ENCODE results near the gene JPH3.
"Not testable (repeated sequence)": the region's sequence is repeated elsewhere in the genome, so short reads cannot be mapped to it uniquely, and the experiment has no call there.

Gene JPH3

DNA sequence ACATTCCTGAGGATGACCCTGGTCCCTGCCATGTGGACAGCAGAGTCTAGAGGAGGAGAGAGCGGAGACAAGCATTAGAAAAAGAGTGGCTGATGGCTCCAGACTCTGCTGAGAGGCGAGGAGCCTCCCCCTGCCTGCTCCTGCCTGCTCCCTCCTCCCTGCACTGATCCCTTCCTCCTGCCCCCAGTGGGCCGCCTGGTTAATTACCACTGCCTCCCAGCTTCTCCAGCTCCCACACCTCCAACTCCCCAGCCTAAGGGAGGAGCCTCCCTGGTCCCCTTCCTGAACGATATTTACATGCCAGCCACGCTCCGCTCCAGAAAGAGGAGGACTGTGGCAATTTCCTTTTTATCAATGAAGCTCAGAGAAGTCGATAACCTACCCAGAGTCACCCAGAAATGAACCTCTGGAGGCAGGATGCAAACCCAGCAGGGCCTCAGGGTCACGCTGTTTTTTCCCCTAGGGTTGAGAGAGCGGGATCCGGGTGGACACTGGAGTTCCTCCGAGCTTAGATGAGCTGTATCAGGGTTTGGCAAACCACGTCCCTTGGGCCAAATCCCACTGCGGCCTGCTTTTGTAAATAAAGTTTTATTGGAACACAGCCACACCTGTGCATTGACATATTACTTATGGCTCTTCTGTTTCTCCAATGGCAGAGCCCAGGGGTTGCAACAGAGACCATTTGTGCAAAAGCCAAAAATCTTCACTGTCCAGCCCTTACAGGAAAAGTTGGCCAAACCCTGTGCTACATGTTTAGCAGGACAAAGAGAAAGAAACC, 27.1 kb upstream of the JPH3 start:
- DNase-seq (ENCODE audit: low read depth in 3 of 3): no peak

DNA sequence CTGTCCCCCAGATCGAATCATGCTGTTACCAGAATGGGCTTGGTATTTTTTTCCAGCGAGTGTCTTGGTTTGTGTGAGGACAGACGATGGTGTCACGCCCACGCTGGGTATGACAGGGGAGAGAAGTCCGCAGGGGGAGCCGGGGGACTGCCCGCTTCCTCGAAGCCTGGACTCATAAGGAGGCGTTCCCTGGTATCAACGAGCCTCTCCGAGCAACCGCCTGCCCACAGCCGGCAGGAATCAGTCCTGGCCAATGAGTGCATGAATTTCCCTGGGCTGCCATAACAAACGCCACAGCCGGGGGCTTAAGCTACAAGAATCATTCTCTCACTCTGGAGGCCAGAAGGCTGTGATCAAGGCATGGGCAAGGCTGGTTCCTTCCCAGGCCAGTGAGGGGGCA, 26.1 kb upstream of the JPH3 start:
- DNase-seq (ENCODE audit: low read depth in 3 of 3): no peak

GRCh38 chr16:87578142-87578930, 24.0 kb upstream of the JPH3 start:
- DNase-seq (ENCODE audit: low read depth in 3 of 3): not testable (repeated sequence)

DNA sequence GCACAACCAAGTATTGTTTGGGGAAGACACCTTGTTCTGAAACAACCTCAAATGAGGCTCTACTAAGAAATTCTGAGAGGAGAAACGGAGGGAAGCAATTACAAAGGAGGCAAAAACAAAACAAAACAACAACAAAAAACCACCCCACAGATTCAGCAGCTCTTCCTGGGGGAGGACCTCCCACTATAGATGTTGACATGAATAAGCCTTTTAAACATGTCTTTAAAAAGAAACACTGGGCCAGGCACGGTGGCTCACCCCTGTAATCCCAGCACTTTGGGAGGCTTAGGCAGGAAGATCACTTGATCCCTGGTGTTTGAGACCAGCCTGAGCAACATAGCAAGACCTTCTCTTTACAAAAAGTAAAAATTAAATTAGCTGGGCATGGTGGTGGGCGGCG, 22.6 kb upstream of the JPH3 start:
- no peak for DNase-seq (ENCODE audit: low read depth in 3 of 3)

DNA sequence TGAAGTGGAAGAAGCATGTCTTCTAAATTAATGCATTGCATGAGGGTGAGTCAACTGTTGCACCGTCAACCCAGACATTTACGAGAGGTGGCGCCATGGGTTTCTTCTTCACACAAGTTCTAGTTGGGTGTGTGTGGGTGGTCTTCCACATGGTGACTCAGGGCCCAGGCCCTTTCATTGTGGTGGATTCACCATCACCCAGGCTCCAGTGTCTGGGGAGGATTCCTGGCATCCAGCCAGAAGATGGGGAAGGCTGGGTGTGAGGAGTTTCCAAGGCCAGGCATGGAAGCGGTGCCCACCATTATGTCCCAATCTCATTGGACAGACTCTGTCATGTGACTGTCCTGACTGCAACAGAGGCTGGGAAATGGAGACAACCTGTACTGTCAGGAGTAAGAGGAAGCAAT, 21.4 kb upstream of the JPH3 start:
- no peak for DNase-seq (ENCODE audit: low read depth in 3 of 3)

DNA sequence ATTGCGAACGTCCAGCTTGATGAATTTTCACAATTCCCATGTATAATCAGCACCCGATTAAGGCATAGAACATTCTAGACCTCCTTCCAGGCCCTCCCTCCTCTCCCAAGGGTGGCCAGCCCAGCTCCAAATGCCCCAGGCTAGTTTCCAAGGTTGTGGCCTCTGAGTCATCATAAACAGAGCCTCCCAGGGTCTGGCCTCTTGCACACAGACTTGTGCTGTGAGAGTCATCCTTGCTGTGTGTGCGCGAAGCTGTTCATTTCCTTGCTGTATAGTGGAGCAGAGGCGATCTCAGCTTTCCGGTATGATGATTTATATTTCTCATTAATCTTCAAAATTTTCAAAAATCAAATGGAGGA, 20.5 kb upstream of the JPH3 start:
- no peak for DNase-seq (ENCODE audit: low read depth in 3 of 3)

DNA sequence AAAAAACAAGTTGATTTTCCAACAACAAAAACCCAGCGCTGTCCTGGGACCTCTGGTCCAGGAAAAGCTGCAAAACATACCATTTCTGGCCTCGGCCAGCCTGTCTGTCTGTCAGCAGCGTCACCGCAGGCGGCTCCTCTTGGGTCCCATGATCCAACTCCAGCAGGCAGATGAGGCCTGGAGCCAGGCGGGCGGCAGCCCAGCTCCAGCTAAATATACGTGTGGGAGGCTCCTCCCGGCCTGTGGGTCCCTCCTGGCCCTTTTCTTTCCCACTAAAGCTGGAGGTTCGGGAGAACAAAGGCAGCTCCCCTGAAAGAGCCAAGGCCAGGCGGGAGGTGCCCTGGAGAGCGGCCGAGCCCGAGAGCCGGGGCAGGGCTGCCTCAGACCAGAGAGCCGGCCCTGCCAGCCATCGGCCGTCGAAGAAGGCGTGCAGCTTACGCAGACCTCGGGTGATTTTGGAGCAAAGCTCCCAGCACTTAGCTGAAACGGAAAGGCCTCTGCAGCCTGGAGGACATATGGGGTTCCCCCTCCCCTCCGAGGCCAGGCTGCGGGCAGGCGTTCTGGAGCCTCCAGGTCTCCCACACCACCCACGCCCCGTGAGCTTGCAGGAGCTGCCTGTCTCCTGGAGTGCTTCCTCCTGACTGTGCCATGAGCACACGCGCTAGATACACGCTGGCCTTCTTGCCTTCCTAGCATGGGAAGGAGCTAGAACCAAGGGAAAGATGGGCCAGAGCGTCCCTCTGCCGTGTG, 19.9 kb upstream of the JPH3 start:
- DNase-seq (ENCODE audit: low read depth in 3 of 3): no peak

GRCh38 chr16:87582966-87583325, 19.4 kb upstream of the JPH3 start:
- DNase-seq (ENCODE audit: low read depth in 3 of 3): no peak

- DNase-seq (ENCODE audit: low read depth in 3 of 3): no peak
These were observed 18.7 kb upstream of the JPH3 start for GRCh38 chr16:87583453-87584131.

GRCh38 chr16:87584271-87584670, 18.0 kb upstream of the JPH3 start:
- no peak for DNase-seq (ENCODE audit: low read depth in 3 of 3)

- no peak for DNase-seq (ENCODE audit: low read depth in 3 of 3)
These were observed 17.3 kb upstream of the JPH3 start for GRCh38 chr16:87584975-87585374.

- no peak for DNase-seq (ENCODE audit: low read depth in 3 of 3)
These were observed 16.7 kb upstream of the JPH3 start for GRCh38 chr16:87585442-87586200.

- DNase-seq (ENCODE audit: low read depth in 3 of 3): no peak
These were observed 16.0 kb upstream of the JPH3 start for GRCh38 chr16:87586201-87586782.

DNA sequence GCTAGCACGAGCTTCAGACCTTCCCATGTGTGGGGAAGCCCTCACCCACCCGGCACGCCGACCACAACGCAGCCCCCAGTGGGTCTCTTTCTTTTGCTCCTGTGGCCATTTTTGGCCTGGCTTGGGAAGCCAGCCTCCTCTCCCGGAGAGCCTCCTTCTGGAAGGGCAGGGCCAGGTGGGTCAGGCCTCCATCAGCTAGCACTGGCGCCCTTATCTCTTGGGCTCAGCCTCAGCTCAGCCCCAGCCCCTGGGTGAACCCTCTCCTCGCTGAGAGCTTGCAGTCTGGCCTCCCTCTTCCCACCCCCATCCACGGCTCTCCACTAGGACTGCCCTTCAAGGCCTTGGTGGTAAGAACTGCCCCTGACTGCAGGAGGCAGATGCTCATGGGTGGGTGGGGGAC, 14.7 kb upstream of the JPH3 start:
- DNase-seq (ENCODE audit: low read depth in 3 of 3): no peak

DNA sequence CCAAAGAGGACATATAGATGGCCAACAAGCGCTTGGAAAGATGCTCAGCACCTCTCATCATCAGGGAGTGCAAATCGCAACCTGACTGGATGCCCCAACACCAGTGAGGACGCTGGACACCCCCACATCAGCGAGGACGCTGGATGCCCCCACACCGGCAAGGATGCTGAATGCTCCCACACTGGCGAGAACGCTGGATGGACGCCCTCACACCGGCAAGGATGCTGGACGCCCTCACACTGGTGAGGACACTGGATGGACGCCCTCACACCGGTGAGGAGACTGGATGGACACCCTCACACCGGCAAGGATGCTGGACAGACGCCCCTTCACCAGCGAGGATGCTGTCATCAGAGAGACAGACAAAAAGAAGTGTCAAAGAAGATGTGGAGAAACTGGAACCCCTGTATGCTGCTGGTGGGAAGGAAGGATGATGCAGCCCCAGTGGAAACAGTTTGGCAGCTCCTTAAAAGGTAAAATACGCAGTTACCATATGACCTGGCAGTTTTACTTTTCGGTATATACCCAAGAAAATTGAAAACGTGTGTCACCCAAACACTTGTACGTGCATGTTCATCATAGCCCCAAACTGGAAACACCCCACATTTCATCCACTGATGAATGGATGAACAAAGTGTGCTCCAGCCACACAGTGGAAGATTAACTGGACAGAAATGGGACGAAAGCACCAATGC, 10.1 kb upstream of the JPH3 start:
- DNase-seq (ENCODE audit: low read depth in 3 of 3): no peak

DNA sequence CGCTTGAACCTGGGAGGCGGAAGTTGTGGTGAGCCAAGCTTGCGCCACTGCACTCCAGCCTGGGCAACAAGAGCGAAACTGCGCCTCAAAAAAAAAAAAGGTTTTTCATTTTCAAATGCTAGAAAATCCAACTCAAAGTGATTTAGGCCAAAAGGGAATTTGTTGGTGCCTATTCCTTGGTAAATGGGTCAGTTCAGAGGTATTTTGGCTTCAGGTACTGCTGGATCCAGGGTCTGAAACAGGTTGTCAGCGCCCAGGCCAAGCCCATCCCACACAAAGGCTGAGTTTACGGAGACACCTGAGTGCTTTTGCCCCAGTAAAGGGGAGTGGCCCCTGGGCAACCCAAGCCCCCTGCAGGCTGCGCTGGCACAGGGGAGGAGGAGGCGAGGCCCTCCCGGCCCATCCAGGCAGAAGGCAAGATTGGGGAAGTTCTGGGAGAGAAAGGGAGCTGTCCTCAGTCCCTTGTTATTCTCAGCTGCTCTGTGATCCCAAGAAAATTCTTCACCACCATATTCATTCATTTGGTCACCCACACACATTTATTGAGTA, 8.5 kb upstream of the JPH3 start:
- DNase-seq (ENCODE audit: low read depth in 3 of 3): no peak

GRCh38 chr16:87595712-87596111, 6.6 kb upstream of the JPH3 start:
- no peak for DNase-seq (ENCODE audit: low read depth in 3 of 3)

GRCh38 chr16:87597324-87597830, 4.9 kb upstream of the JPH3 start:
- DNase-seq (ENCODE audit: low read depth in 3 of 3): no peak

DNA sequence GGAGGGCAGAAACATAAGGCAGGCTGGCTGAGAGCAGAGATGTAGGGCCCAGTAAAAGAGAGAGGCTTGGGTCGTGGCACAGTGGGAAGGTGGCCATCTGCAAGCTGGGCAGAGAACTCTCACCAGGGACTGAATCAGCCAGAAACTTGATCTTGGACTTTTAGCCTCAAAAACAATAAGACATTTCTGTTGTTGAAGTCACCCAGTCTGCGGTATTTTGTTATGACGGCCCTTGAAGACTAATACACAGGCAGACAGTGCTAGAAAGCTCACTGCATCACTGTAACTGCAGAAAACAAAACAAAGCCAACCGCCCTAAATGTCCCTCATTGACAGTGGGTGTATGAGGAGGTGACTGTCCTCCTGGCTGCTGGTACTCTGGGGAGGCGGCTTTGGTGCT, 3.9 kb upstream of the JPH3 start:
- DNase-seq (ENCODE audit: low read depth in 3 of 3): no peak

DNA sequence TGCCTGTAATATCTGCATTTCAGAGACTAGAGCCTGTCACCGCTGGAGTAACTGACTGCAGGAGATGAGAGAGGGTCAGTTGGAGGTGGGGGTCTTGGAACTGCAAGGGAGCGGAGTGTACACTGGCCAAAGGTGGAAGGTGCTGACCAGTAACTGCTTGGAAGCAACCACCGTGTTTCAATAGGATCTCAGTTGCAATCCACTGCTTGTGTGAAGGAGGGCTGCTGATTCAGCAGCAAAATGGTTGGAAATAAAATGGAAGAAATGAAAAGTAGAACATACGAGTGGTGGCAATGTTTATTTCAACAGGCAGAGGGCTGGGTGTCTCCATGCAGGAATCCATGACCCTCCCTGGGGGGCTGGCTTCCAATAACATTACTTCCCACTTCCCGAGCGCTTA, 2.1 kb upstream of the JPH3 start:
- no peak for DNase-seq (ENCODE audit: low read depth in 3 of 3)
